K562 (cell line): ENCODE measurements around the gene SETD1B. TPM values are rescaled to one million over a fixed set of nuclear protein-coding genes. Genes with fewer than 3 reads are reported as not detected.
A peak's percentile ranks its signal among the peaks of the same experiment; 100 is the strongest.

Source experiments
- ARID2 ChIP-seq: fragments of 450-650 bp; IDR thresholded peaks from 2 replicates; pipeline ENCODE4 v1.6.1; 2017; ENCODE audit warnings: antibody characterized with exemption, mild to moderate bottlenecking
- CAMTA2 ChIP-seq: fragments of 250-450 bp; sonication (Bioruptor Pico); conservative IDR thresholded peaks from 2 replicates; pipeline ENCODE4 v1.5.1; 2022
- CBFB ChIP-seq: sonication (generic); formaldehyde crosslinking; IDR thresholded peaks from 2 replicates; pipeline ENCODE4 v1.4.0; 2020; ENCODE audit warnings: mild to moderate bottlenecking, missing genetic modification reagents
- CHD4 ChIP-seq: fragments of 200-600 bp; sonication (generic); IDR thresholded peaks from 3 replicates; pipeline ENCODE4 v1.6.1; 2012; ENCODE audit warnings: low read depth, mild to moderate bottlenecking, mixed read lengths, low read length, inconsistent platforms; ENCODE audit not compliant: insufficient read depth, insufficient replicate concordance, poor library complexity, severe bottlenecking
- E2F6 ChIP-seq, 2 experiments: IDR thresholded peaks; 2 replicates each; pipeline ENCODE4 v1.6.1; 2011; ENCODE audit warnings: borderline replicate concordance in 1 of 2, control low read depth in 1 of 2, low read depth in 1 of 2, low read length in 1 of 2, mild to moderate bottlenecking in 1 of 2, mixed read lengths in 1 of 2, moderate library complexity in 1 of 2; ENCODE audit not compliant: insufficient read depth in 1 of 2, insufficient read length in 1 of 2, poor library complexity in 1 of 2, severe bottlenecking in 1 of 2; ENCODE audit errors: extremely low read depth in 1 of 2
- GABPB1 ChIP-seq: sonication (generic); formaldehyde crosslinking; IDR thresholded peaks from 2 replicates; pipeline ENCODE4 v1.8.0; 2022; ENCODE audit warnings: mild to moderate bottlenecking, missing genetic modification reagents
- ILF3 ChIP-seq: fragments of 450-650 bp; IDR thresholded peaks from 2 replicates; pipeline ENCODE4 v1.6.1; 2018; ENCODE audit warnings: antibody characterized with exemption, mild to moderate bottlenecking, moderate library complexity, borderline replicate concordance
- KLF1 ChIP-seq: fragments of 450-650 bp; IDR thresholded peaks from 2 replicates; pipeline ENCODE4 v1.6.1; 2016; ENCODE audit warnings: missing genetic modification characterization, missing compliant biosample characterization
- KLF16 ChIP-seq: IDR thresholded peaks from 2 replicates; pipeline ENCODE4 v1.6.1; 2016; ENCODE audit warnings: antibody characterized with exemption
- MCM7 ChIP-seq, 2 experiments: fragments of 450-650 bp; IDR thresholded peaks; 2 replicates each; pipeline ENCODE4 v1.6.1; 2016 to 2018
- NFE2L1 ChIP-seq: fragments of 450-650 bp; IDR thresholded peaks from 2 replicates; pipeline ENCODE4 v1.6.1; 2016; ENCODE audit warnings: missing genetic modification characterization, low read depth, mild to moderate bottlenecking, missing compliant biosample characterization, moderate library complexity, borderline replicate concordance
- NFRKB ChIP-seq: fragments of 450-650 bp; IDR thresholded peaks from 2 replicates; pipeline ENCODE4 v1.6.1; 2016; ENCODE audit warnings: low read depth
- NR2C2 ChIP-seq, 2 experiments: fragments of 200-800 bp in 1 of 2; sonication (Bioruptor generic) in 1 of 2; sonication (generic) in 1 of 2; formaldehyde crosslinking in 1 of 2; IDR thresholded peaks; 2 replicates each; pipeline versions ENCODE4 v1.6.1 to v1.8.0; 2016 to 2022; ENCODE audit warnings: mild to moderate bottlenecking in 1 of 2, missing compliant biosample characterization in 1 of 2, missing genetic modification characterization in 1 of 2, missing genetic modification reagents in 1 of 2
- POLR2G ChIP-seq: fragments of 200-400 bp; formaldehyde crosslinking; IDR thresholded peaks from 2 replicates; pipeline ENCODE4 v1.6.1; 2017; ENCODE audit warnings: low read depth, mild to moderate bottlenecking, antibody characterized with exemption, low read length, moderate library complexity
- RBM14 ChIP-seq: fragments of 200-400 bp; formaldehyde crosslinking; IDR thresholded peaks from 2 replicates; pipeline ENCODE4 v1.6.1; 2018; ENCODE audit warnings: low read depth, mild to moderate bottlenecking, low read length, moderate library complexity, borderline replicate concordance; ENCODE audit not compliant: insufficient read depth
- U2AF1 ChIP-seq: fragments of 200-400 bp; formaldehyde crosslinking; optimal IDR thresholded peaks from 2 replicates; pipeline ENCODE3; 2017; ENCODE audit warnings: mild to moderate bottlenecking, low read depth, low read length, moderate library complexity
- USF2 ChIP-seq: sonication (generic); formaldehyde crosslinking; IDR thresholded peaks from 2 replicates; pipeline ENCODE4 v1.5.0; 2020; ENCODE audit warnings: missing genetic modification reagents
- ZBTB26 ChIP-seq: fragments of 450-650 bp; formaldehyde crosslinking; IDR thresholded peaks from 2 replicates; pipeline ENCODE4 v1.4.0; 2022; ENCODE audit warnings: missing genetic modification characterization
- ZC3H4 ChIP-seq: sonication (generic); formaldehyde crosslinking; IDR thresholded peaks from 2 replicates; pipeline ENCODE4 v1.9.0; 2021; ENCODE audit warnings: missing genetic modification reagents, borderline replicate concordance
- ZEB2 ChIP-seq: fragments of 450-650 bp; IDR thresholded peaks from 2 replicates; pipeline ENCODE4 v1.6.1; 2016
- ZFX ChIP-seq: sonication (generic); formaldehyde crosslinking; IDR thresholded peaks from 2 replicates; pipeline ENCODE4 v1.8.0; 2022; ENCODE audit warnings: mild to moderate bottlenecking, missing genetic modification reagents, moderate library complexity
- ZNF121 ChIP-seq: sonication (generic); formaldehyde crosslinking; conservative IDR thresholded peaks from 2 replicates; pipeline ENCODE4 v1.8.0; 2022; ENCODE audit warnings: missing genetic modification reagents
- ZNF165 ChIP-seq: fragments of 250-450 bp; sonication (Bioruptor Pico); IDR thresholded peaks from 2 replicates; pipeline ENCODE4 v1.4.0; 2020; ENCODE audit warnings: borderline replicate concordance
- ZNF707 ChIP-seq: fragments of 250-450 bp; sonication (Bioruptor Pico); conservative IDR thresholded peaks from 2 replicates; pipeline ENCODE4 v1.8.0; 2022; ENCODE audit warnings: inconsistent platforms, mild to moderate bottlenecking, moderate library complexity
- polyA plus RNA-seq, 8 experiments: library from polyadenylated mRNA; depleted of rRNA in 4 of 8; stranded (reverse) in 5 of 8; unstranded in 3 of 8; fragments of >200 nt; fragmentation: Nextera tagmentation in 2 of 8; fragmentation: Illumina TruSeq in 1 of 8; extraction: Ambion mirVana in 2 of 8; extraction: Trizol in 1 of 8; gene quantifications; 2 replicates each; pipeline versions ENCODE4 v1.2.1 to v1.2.3, GENCODE V29; 2011 to 2014; ENCODE audit warnings: inconsistent platforms in 1 of 8, missing spikeins in 1 of 8
- total RNA-seq, 7 experiments: library from RNA; depleted of rRNA in 6 of 7; stranded (reverse); fragments of >200 nt in 6 of 7; fragmentation: Illumina TruSeq in 2 of 7; extraction: Trizol in 2 of 7; gene quantifications; 2 replicates each; pipeline versions ENCODE4 v1.2.1 to v1.2.3, GENCODE V29; 2011 to 2021; ENCODE audit warnings: low replicate concordance in 1 of 7

Gene SETD1B
- total and polyA plus RNA-seq, 9 of the 15 experiments (the other 6 are each of a cell fraction or from before 2014, with no cell fraction given), result 0.48 to 26.6 (median 2.3) TPM

GRCh38 chr12:121811434-121812319 is 7.9 kb downstream of the SETD1B start (continued):
- 0 out of 2 replicates have a peak, but pooled peaks have one; percentile 11 for TF ChIP-seq ZNF121 (CRISPR knock-in tag)
- TF ChIP-seq E2F6 (IDR thresholded peaks at IDR 0.05; ENCODE audit: borderline replicate concordance in 1 of 2, extremely low read depth in 1 of 2, insufficient read depth in 1 of 2, insufficient read length in 1 of 2, low read depth in 1 of 2, low read length in 1 of 2, poor library complexity in 1 of 2, severe bottlenecking in 1 of 2), result peak in 1 of 2 experiments; percentile 11
- TF ChIP-seq ZFX (CRISPR knock-in tag), result peak; percentile 58
- peak; percentile 41 for TF ChIP-seq CBFB (CRISPR knock-in tag)
- TF ChIP-seq KLF1 (tag), result no peak
- no peak for TF ChIP-seq NFE2L1 (tag)
- peak; percentile 78 for TF ChIP-seq POLR2G
- TF ChIP-seq ZNF165 (CRISPR knock-in tag), result no peak
- peak; percentile 60 for TF ChIP-seq GABPB1 (CRISPR knock-in tag)
- TF ChIP-seq NR2C2 (CRISPR knock-in tag; IDR thresholded peaks at IDR 0.05), result 0 out of 2 replicates have a peak, but pooled peaks have one; percentile 20
- TF ChIP-seq NR2C2 (tag; IDR thresholded peaks at IDR 0.05), result peak; percentile 38; the same call in 1 of the 2 replicates
- 0 out of 2 replicates have a peak, but pooled peaks have one; percentile 27 for TF ChIP-seq ILF3
- no peak for TF ChIP-seq CHD4
- no peak for TF ChIP-seq ARID2
- TF ChIP-seq USF2 (CRISPR knock-in tag), result no peak
- TF ChIP-seq ZNF707, result no peak
- no peak for TF ChIP-seq NFRKB
- no peak for TF ChIP-seq CAMTA2 (CRISPR knock-in tag)
- peak; percentile 52; the same call in 1 of the 2 replicates for TF ChIP-seq ZC3H4 (CRISPR knock-in tag)
- TF ChIP-seq U2AF1, result peak; percentile 27
- 0 out of 2 replicates have a peak, but pooled peaks have one; percentile 86 for TF ChIP-seq RBM14
- no peak for TF ChIP-seq MCM7 (IDR thresholded peaks at IDR 0.05)
- TF ChIP-seq KLF16, result no peak
- no peak for TF ChIP-seq ZEB2
- TF ChIP-seq ZBTB26 (CRISPR knock-in tag), result no peak
